ENCODE data around the gene TAF5L. TPM values are rescaled to one million over a fixed set of nuclear protein-coding genes. Genes with fewer than 3 reads are reported as not detected.

Gene TAF5L
- total and polyA plus RNA-seq, 10 of the 15 experiments (the other 5 are each of a cell fraction or from before 2014, with no cell fraction given) = 1.1 to 26.2 (median 19.1) TPM

- no peak for TF ChIP-seq NKRF (conservative IDR thresholded peaks at IDR 0.05)
- no peak for TF ChIP-seq CBX3 (IDR thresholded peaks at IDR 0.05; ENCODE audit: borderline replicate concordance, low read depth)
- TF ChIP-seq ZBED1 (IDR thresholded peaks at IDR 0.05; ENCODE audit: borderline replicate concordance) = no peak
These were observed 22.5 kb upstream of the TAF5L start (continued) for GRCh38 chr1:229648406-229648805.

- FAIRE-seq = no peak
- ATAC-seq = no peak
- TF ChIP-seq, protein P1, sequence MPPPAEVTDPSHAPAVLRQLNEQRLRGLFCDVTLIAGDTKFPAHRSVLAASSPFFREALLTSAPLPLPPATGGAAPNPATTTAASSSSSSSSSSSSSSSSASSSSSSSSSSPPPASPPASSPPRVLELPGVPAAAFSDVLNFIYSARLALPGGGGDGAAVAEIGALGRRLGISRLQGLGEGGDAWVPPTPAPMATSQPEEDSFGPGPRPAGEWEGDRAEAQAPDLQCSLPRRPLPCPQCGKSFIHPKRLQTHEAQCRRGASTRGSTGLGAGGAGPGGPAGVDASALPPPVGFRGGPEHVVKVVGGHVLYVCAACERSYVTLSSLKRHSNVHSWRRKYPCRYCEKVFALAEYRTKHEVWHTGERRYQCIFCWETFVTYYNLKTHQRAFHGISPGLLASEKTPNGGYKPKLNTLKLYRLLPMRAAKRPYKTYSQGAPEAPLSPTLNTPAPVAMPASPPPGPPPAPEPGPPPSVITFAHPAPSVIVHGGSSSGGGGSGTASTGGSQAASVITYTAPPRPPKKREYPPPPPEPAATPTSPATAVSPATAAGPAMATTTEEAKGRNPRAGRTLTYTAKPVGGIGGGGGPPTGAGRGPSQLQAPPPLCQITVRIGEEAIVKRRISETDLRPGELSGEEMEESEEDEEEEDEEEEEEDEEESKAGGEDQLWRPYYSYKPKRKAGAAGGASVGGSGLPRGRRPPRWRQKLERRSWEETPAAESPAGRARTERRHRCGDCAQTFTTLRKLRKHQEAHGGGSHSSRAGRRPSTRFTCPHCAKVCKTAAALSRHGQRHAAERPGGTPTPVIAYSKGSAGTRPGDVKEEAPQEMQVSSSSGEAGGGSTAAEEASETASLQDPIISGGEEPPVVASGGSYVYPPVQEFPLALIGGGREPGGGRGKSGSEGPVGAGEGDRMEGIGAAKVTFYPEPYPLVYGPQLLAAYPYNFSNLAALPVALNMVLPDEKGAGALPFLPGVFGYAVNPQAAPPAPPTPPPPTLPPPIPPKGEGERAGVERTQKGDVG (CRISPR knock-in tag; IDR thresholded peaks at IDR 0.05) = no peak
- no peak for TF ChIP-seq CHD1 (IDR thresholded peaks at IDR 0.05; ENCODE audit: low read depth, low read length)
- no peak overlapping the region for H3K9ac ChIP-seq (ENCODE audit: control insufficient read depth, insufficient read depth, low read length)
- no TSS peak for BruUV-seq (replicated peaks)
- no peaks in the 10 kb centered on the region; the same call in none of the 2 replicates for H4K20me1 ChIP-seq (ENCODE audit: control insufficient read depth, insufficient read depth)
- H3K9me3 ChIP-seq (replicated peaks; ENCODE audit: control insufficient read depth, insufficient read depth, low read length) = no peaks in the 10 kb centered on the region
- H3K27me3 ChIP-seq (replicated peaks in 1 of 2; ENCODE audit: control insufficient read depth in 2 of 2, insufficient read depth in 2 of 2, low read length in 1 of 2) = no peaks in the 10 kb centered on the region
- no peak overlapping the region for H3K4me2 ChIP-seq (ENCODE audit: control insufficient read depth, insufficient read depth)
- SMC1A ChIA-PET (ENCODE audit: uncharacterized antibody, unreplicated experiment) = no interaction called here
- H3K4me3 ChIP-seq = no peak overlapping the region
- in situ Hi-C loops (cut with MboI) (no loop called here), intact Hi-C loops (cut with micrococcal nuclease; ENCODE audit: unreplicated experiment) (no loop called here)
- peaks cover 5% of the 10 kb centered on the region for H3K79me2 ChIP-seq (ENCODE audit: control insufficient read depth, insufficient read depth, low read length)
- RAD21 ChIA-PET (ENCODE audit: unreplicated experiment) = no interaction called here
- no peak overlapping the region for H2AFZ ChIP-seq (ENCODE audit: control insufficient read depth, low read depth, low read length)
- H3K36me3 ChIP-seq (ENCODE audit: control insufficient read depth in 2 of 2, insufficient read depth in 2 of 2, low read length in 1 of 2) = peaks cover 20 to 52% of the 10 kb centered on the region in 2 experiments
- no peak for DNase-seq (ENCODE audit: low read depth, low spot score)
- POLR2A ChIA-PET = no interaction called here
- no peak overlapping the region for H3K27ac ChIP-seq (ENCODE audit: control insufficient read depth, insufficient read depth)
- peaks cover 7% of the 10 kb centered on the region for H3K4me1 ChIP-seq (ENCODE audit: control insufficient read depth, insufficient read depth, low read length)
- CTCF ChIA-PET = no interaction called here
- 90% methylated on average over 15 of the region's 15 CpGs for WGBS (ENCODE audit: insufficient coverage, insufficient replicate concordance, low lambda C conversion rate, missing lambda C conversion rate)
These were observed 19.5 kb upstream of the TAF5L start for GRCh38 chr1:229645324-229645993.

Measured in GM12878 (cell line).